SU-DHL-6 (cell line): Measurements from ENCODE around the gene KRT14.

Experiments
- H2AFZ ChIP-seq: fragments of 200-600 bp; sonication (generic); 2 replicates; pipeline ENCODE4 v1.6.1; 2014; ENCODE audit warnings: low read depth, mild to moderate bottlenecking, moderate library complexity, mixed read lengths, antibody characterized with exemption, low read length; ENCODE audit not compliant: severe bottlenecking
- H3F3A ChIP-seq: fragments of 200-600 bp; shearing (Covaris generic); 2 replicates; pipeline ENCODE4 v1.6.0; 2016; ENCODE audit warnings: antibody characterized with exemption, mild to moderate bottlenecking; ENCODE audit not compliant: insufficient read depth
- H3K27ac ChIP-seq: fragments of 200-600 bp; sonication (generic); 2 replicates; pipeline ENCODE4 v1.5.1; 2016; ENCODE audit warnings: low read depth, mild to moderate bottlenecking, low read length, moderate library complexity, mixed read lengths
- H3K27me3 ChIP-seq: fragments of 200-600 bp; sonication (generic), shearing (Covaris generic); 2 replicates; pipeline ENCODE4 v1.6.0; 2014; ENCODE audit warnings: mild to moderate bottlenecking, low read length
- H3K36me3 ChIP-seq: fragments of 200-600 bp; sonication (generic); 2 replicates; pipeline ENCODE4 v1.6.1; 2014; ENCODE audit warnings: mild to moderate bottlenecking, low read length, mixed read lengths
- H3K4me2 ChIP-seq: fragments of 300-600, 200-600 bp; shearing (Covaris generic), sonication (generic); 2 replicates; pipeline ENCODE4 v1.6.0; 2014; ENCODE audit warnings: low read length, low read depth, mild to moderate bottlenecking; ENCODE audit not compliant: poor library complexity, severe bottlenecking
- H3K4me3 ChIP-seq: fragments of 200-600 bp; sonication (generic); 2 replicates; pipeline ENCODE4 v1.5.1; 2014; ENCODE audit warnings: antibody characterized with exemption, low read length, mild to moderate bottlenecking, mixed read lengths; ENCODE audit not compliant: insufficient read depth, poor library complexity, severe bottlenecking
- H3K79me2 ChIP-seq: fragments of 200-600 bp; sonication (generic); 2 replicates; pipeline ENCODE4 v1.6.1; 2014; ENCODE audit warnings: mild to moderate bottlenecking, low read length, moderate library complexity; ENCODE audit not compliant: insufficient read depth
- H3K9ac ChIP-seq: fragments of 200-600 bp; sonication (generic); 2 replicates; pipeline ENCODE4 v1.7.0; 2014; ENCODE audit warnings: mild to moderate bottlenecking, low read length
- H3K9me2 ChIP-seq: fragments of 200-600 bp; sonication (generic); replicated peaks from 2 replicates; pipeline ENCODE4 v1.6.1; 2014; ENCODE audit warnings: low read length; ENCODE audit not compliant: insufficient read depth
- H3K9me3 ChIP-seq: fragments of 200-600 bp; sonication (generic); 2 replicates; pipeline ENCODE4 v1.6.1; 2014; ENCODE audit warnings: low read length, mixed read lengths; ENCODE audit not compliant: insufficient read depth
- H4K20me1 ChIP-seq: fragments of 200-600 bp; sonication (generic); 2 replicates; pipeline ENCODE4 v1.6.1; 2014; ENCODE audit warnings: low read depth, mild to moderate bottlenecking, antibody characterized with exemption, low read length, moderate library complexity, mixed read lengths
- CTCF ChIP-seq: fragments of 200-600 bp; sonication (generic); IDR thresholded peaks from one replicate; pipeline ENCODE4 v1.5.1; 2017; ENCODE audit warnings: antibody characterized with exemption, mild to moderate bottlenecking, low read length, moderate library complexity; ENCODE audit not compliant: insufficient read depth, poor library complexity, severe bottlenecking
- EZH2phosphoT487 ChIP-seq: fragments of 200-600 bp; sonication (generic), shearing (Covaris generic); conservative IDR thresholded peaks from 2 replicates; pipeline ENCODE4 v1.6.1; 2018; ENCODE audit warnings: mild to moderate bottlenecking, antibody characterized with exemption, low read length, moderate library complexity, mixed read lengths

KRT14 gene

GRCh38 chr17:41571561-41572434 lies 14.9 kb downstream of the KRT14 start, which contains the start of gene KRT9:
Gene KRT9, minus strand, starts transcription at chr17:41572059. Its CDS starts 67 bp downstream, at chr17:41571992.
- no peak within 1 kb of the TSS for H3K9ac ChIP-seq
- H3K9me2 ChIP-seq, result no peaks in the 10 kb centered on the region
- no peaks in the 10 kb centered on the region for H3K27me3 ChIP-seq
- H3K79me2 ChIP-seq, result no peaks in the 10 kb centered on the region
- H4K20me1 ChIP-seq, result no peaks in the 10 kb centered on the region
- TF ChIP-seq CTCF (no peak), EZH2phosphoT487 (no peak)
- H3K27ac ChIP-seq, result no peak within 1 kb of the TSS
- H3F3A ChIP-seq, result no peaks in the 10 kb centered on the region
- H3K4me3 ChIP-seq, result no peak within 1 kb of the TSS
- no peak within 1 kb of the TSS for H3K4me2 ChIP-seq
- no peak within 1 kb of the TSS for H2AFZ ChIP-seq
- no peaks in the 10 kb centered on the region for H3K36me3 ChIP-seq
- H3K9me3 ChIP-seq, result no peaks in the 10 kb centered on the region; the same call in 1 of the 2 replicates

- H3K27me3 ChIP-seq, result no peaks in the 10 kb centered on the region
- H3K4me3 ChIP-seq, result no peak overlapping the region
- H3K79me2 ChIP-seq, result no peaks in the 10 kb centered on the region
- H4K20me1 ChIP-seq, result no peaks in the 10 kb centered on the region
- no peaks in the 10 kb centered on the region; the same call in 1 of the 2 replicates for H3K9me3 ChIP-seq
- no peak overlapping the region for H3K4me2 ChIP-seq
- TF ChIP-seq EZH2phosphoT487 (no peak), CTCF (no peak)
- H3K9me2 ChIP-seq, result no peaks in the 10 kb centered on the region
- H3K36me3 ChIP-seq, result no peaks in the 10 kb centered on the region
- H3K9ac ChIP-seq, result no peak overlapping the region
- H3F3A ChIP-seq, result no peaks in the 10 kb centered on the region
- no peak overlapping the region for H2AFZ ChIP-seq
- H3K27ac ChIP-seq, result no peak overlapping the region
These were observed 19.4 kb downstream of the KRT14 start for GRCh38 chr17:41567317-41567716.

DNA sequence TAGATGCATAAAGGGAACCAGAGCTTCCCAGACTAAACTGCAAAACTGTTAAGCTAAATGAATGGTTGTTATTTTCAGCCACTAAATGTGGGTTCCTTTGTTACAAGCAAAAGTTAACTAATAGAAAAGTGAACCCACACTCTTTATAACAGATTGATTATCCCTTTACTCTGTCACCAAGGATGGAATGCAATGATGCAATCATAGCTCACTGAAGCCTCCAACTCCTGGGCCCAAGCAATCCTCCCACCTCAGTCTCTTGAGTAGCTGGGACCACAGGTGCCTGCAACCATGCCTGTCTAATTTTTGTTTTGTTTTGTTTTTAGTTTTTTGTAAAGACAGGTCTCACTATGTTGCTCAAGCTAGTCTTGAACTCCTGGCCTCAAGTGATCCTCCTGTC lies 21.4 kb downstream of the KRT14 start:
- Histone ChIP-seq H3K36me3 (no peaks in the 10 kb centered on the region), H4K20me1 (no peaks in the 10 kb centered on the region), H3F3A (no peaks in the 10 kb centered on the region), H3K9me3 (no peaks in the 10 kb centered on the region; the same call in 1 of the 2 replicates), H3K9me2 (no peaks in the 10 kb centered on the region), H3K27me3 (no peaks in the 10 kb centered on the region), H3K4me2 (no peak overlapping the region), H3K27ac (no peak overlapping the region), H3K4me3 (no peak overlapping the region), H3K9ac (no peak overlapping the region), H3K79me2 (no peaks in the 10 kb centered on the region), H2AFZ (no peak overlapping the region)
- TF ChIP-seq CTCF, result no peak
- no peak for TF ChIP-seq EZH2phosphoT487
